HEK293 (cell line): ENCODE results near the gene CPNE4.

Experiments used
- CTCF ChIA-PET: fragments of 350-600 bp; formaldehyde crosslinking; extraction: SDS; loops from one replicate; lab custom pipeline; 2021; ENCODE audit warnings: antibody characterized with exemption; lab: Yijun Ruan, JAX
- POLR2A ChIA-PET: fragments of 300-600 bp; formaldehyde crosslinking; extraction: SDS; loops from one replicate; lab custom pipeline; 2020; ENCODE audit warnings: antibody characterized with exemption, inconsistent platforms; lab: Yijun Ruan, JAX
- H3K27ac ChIP-seq: fragments of 200-500 bp; sonication (Bioruptor generic); 2 replicates; pipeline ENCODE4 v1.5.1; 2014; ENCODE audit warnings: low read depth, low read length, control low read depth, inconsistent platforms; ENCODE audit errors: extremely low read depth
- H3K36me3 ChIP-seq, 2 experiments: fragments of 200-500 bp in 1 of 2; sonication (Bioruptor generic) in 1 of 2; 1 replicate in 1 of 2; 2 replicates in 1 of 2; pipeline ENCODE4 v1.5.1; 2014 to 2017; ENCODE audit warnings: inconsistent platforms in 2 of 2, low read length in 2 of 2; ENCODE audit not compliant: control insufficient read depth in 2 of 2, insufficient read depth in 1 of 2
- H3K4me1 ChIP-seq: fragments of 200-500 bp; sonication (Bioruptor generic); 2 replicates; pipeline ENCODE4 v1.5.1; 2014; ENCODE audit warnings: mild to moderate bottlenecking, low read length, inconsistent platforms; ENCODE audit not compliant: control insufficient read depth, insufficient read depth
- H3K4me3 ChIP-seq: 2 replicates; pipeline ENCODE4 v1.5.1; 2011; ENCODE audit warnings: low read depth, mild to moderate bottlenecking, control low read depth, low read length, moderate library complexity
- H3K9me3 ChIP-seq: fragments of 200-500 bp; sonication (Bioruptor generic); 2 replicates; pipeline ENCODE4 v1.5.1; 2014; ENCODE audit warnings: low read depth, low read length, inconsistent platforms; ENCODE audit not compliant: control insufficient read depth, insufficient read depth
- FEZF1 ChIP-seq: fragments of 450-650 bp; formaldehyde crosslinking; IDR thresholded peaks from 2 replicates; pipeline ENCODE4 v1.5.1; 2016; ENCODE audit warnings: missing biosample characterization, missing genetic modification characterization
- HOXA7 ChIP-seq: sonication (generic); formaldehyde crosslinking; IDR thresholded peaks from 2 replicates; pipeline ENCODE4 v1.8.1; 2022; ENCODE audit warnings: missing genetic modification reagents, borderline replicate concordance
- KLF16 ChIP-seq: fragments of 450-650 bp; formaldehyde crosslinking; IDR thresholded peaks from 2 replicates; pipeline ENCODE4 v1.5.1; 2017; ENCODE audit warnings: missing biosample characterization, missing genetic modification characterization
- KLF17 ChIP-seq: fragments of 450-650 bp; formaldehyde crosslinking; IDR thresholded peaks from 2 replicates; pipeline ENCODE4 v1.5.1; 2016; ENCODE audit warnings: missing biosample characterization, missing genetic modification characterization
- KLF9 ChIP-seq: fragments of 450-650 bp; formaldehyde crosslinking; IDR thresholded peaks from 2 replicates; pipeline ENCODE4 v1.5.1; 2016; ENCODE audit warnings: missing biosample characterization, missing genetic modification characterization, low read depth
- OSR2 ChIP-seq: fragments of 450-650 bp; formaldehyde crosslinking; IDR thresholded peaks from 2 replicates; pipeline ENCODE4 v1.5.1; 2016; ENCODE audit warnings: missing biosample characterization, missing genetic modification characterization
- PRDM10 ChIP-seq: fragments of 450-650 bp; formaldehyde crosslinking; IDR thresholded peaks from 2 replicates; pipeline ENCODE4 v1.5.1; 2016; ENCODE audit warnings: missing biosample characterization, missing genetic modification characterization
- REST ChIP-seq: fragments of 450-650 bp; formaldehyde crosslinking; IDR thresholded peaks from 2 replicates; pipeline ENCODE4 v1.5.1; 2016; ENCODE audit warnings: missing biosample characterization, missing genetic modification characterization
- SCRT2 ChIP-seq: fragments of 450-650 bp; formaldehyde crosslinking; IDR thresholded peaks from 2 replicates; pipeline ENCODE4 v1.5.1; 2016; ENCODE audit warnings: missing biosample characterization, missing genetic modification characterization
- TRIM28 ChIP-seq: IDR thresholded peaks from 2 replicates; pipeline ENCODE4 v1.6.1; 2011; ENCODE audit warnings: low read length, control low read depth, borderline replicate concordance
- ZBTB20 ChIP-seq: fragments of 450-650 bp; formaldehyde crosslinking; IDR thresholded peaks from 2 replicates; pipeline ENCODE4 v1.5.1; 2016; ENCODE audit warnings: missing biosample characterization, missing genetic modification characterization
- ZBTB21 ChIP-seq: fragments of 450-650 bp; formaldehyde crosslinking; IDR thresholded peaks from 2 replicates; pipeline ENCODE4 v1.5.1; 2017; ENCODE audit warnings: missing biosample characterization, missing genetic modification characterization
- ZEB2 ChIP-seq: fragments of 450-650 bp; formaldehyde crosslinking; IDR thresholded peaks from 2 replicates; pipeline ENCODE4 v1.5.1; 2016; ENCODE audit warnings: missing biosample characterization, missing genetic modification characterization
- ZFP3 ChIP-seq: fragments of 450-650 bp; formaldehyde crosslinking; IDR thresholded peaks from 2 replicates; pipeline ENCODE4 v1.5.1; 2016; ENCODE audit warnings: low read depth, missing biosample characterization, missing genetic modification characterization
- ZNF114 ChIP-seq: fragments of 450-650 bp; formaldehyde crosslinking; IDR thresholded peaks from 2 replicates; pipeline ENCODE4 v1.5.0; 2017; ENCODE audit warnings: missing biosample characterization, missing genetic modification characterization
- ZNF133 ChIP-seq: fragments of 450-650 bp; formaldehyde crosslinking; IDR thresholded peaks from 2 replicates; pipeline ENCODE4 v1.5.1; 2016; ENCODE audit warnings: missing biosample characterization, missing genetic modification characterization
- ZNF24 ChIP-seq: fragments of 450-650 bp; formaldehyde crosslinking; IDR thresholded peaks from 2 replicates; pipeline ENCODE4 v1.5.1; 2016; ENCODE audit warnings: missing biosample characterization, missing genetic modification characterization
- ZNF248 ChIP-seq: fragments of 450-650 bp; formaldehyde crosslinking; IDR thresholded peaks from 2 replicates; pipeline ENCODE4 v1.5.1; 2017; ENCODE audit warnings: missing biosample characterization, missing genetic modification characterization
- ZNF311 ChIP-seq: fragments of 450-650 bp; formaldehyde crosslinking; IDR thresholded peaks from 2 replicates; pipeline ENCODE4 v1.5.1; 2017; ENCODE audit warnings: missing biosample characterization, missing genetic modification characterization, borderline replicate concordance
- ZNF449 ChIP-seq: fragments of 450-650 bp; formaldehyde crosslinking; IDR thresholded peaks from 2 replicates; pipeline ENCODE4 v1.5.1; 2017; ENCODE audit warnings: missing biosample characterization, mild to moderate bottlenecking, missing genetic modification characterization, moderate library complexity
- ZNF521 ChIP-seq: fragments of 450-650 bp; formaldehyde crosslinking; IDR thresholded peaks from 2 replicates; pipeline ENCODE4 v1.5.1; 2017; ENCODE audit warnings: missing biosample characterization, mild to moderate bottlenecking, missing genetic modification characterization
- ZNF776 ChIP-seq: fragments of 450-650 bp; formaldehyde crosslinking; IDR thresholded peaks from 2 replicates; pipeline ENCODE4 v1.5.0; 2017; ENCODE audit warnings: missing biosample characterization, missing genetic modification characterization, borderline replicate concordance

Gene CPNE4

GRCh38 chr3:132001999-132002398, 32.8 kb downstream of the CPNE4 start:
- POLR2A ChIA-PET, result no interaction called here
- no peaks in the 10 kb centered on the region for H3K9me3 ChIP-seq
- no peak; the same call in 1 of the 2 replicates for TF ChIP-seq OSR2
- peak; percentile 54 for TF ChIP-seq FEZF1 (tag by site-specific recombination)
- 0 out of 2 replicates have a peak, but pooled peaks have one; percentile 14 for TF ChIP-seq KLF16 (tag by site-specific recombination)
- TF ChIP-seq ZNF24 (tag by site-specific recombination), result no peak
- TF ChIP-seq, all 188 proteins: peak for 2
- Histone ChIP-seq H3K27ac (no peak overlapping the region), H3K4me3 (no peak overlapping the region), H3K36me3 (no peaks in the 10 kb centered on the region), H3K4me1 (no peaks in the 10 kb centered on the region)
- CTCF ChIA-PET, result no interaction called here

GRCh38 chr3:132001036-132001435, 33.8 kb downstream of the CPNE4 start:
- Histone ChIP-seq H3K4me1 (no peaks in the 10 kb centered on the region), H3K9me3 (no peaks in the 10 kb centered on the region), H3K36me3 (no peaks in the 10 kb centered on the region), H3K27ac (no peak overlapping the region), H3K4me3 (no peak overlapping the region)
- ChIA-PET POLR2A (no interaction called here), CTCF (interaction anchor here (0.8 kb wide), 1 partner anchor 451 kb away, joined by 3 read pairs; no protein-coding TSS in a partner anchor)
- TF ChIP-seq ZNF248 (tag by site-specific recombination) (no peak), ZBTB21 (no peak), KLF17 (tag by site-specific recombination) (no peak)

GRCh38 chr3:131998027-131998426, 36.8 kb downstream of the CPNE4 start:
- no peaks in the 10 kb centered on the region for H3K9me3 ChIP-seq
- POLR2A ChIA-PET, result no interaction called here
- CTCF ChIA-PET, result no interaction called here

GRCh38 chr3:131995891-131996290, 38.9 kb downstream of the CPNE4 start:
- POLR2A ChIA-PET, result no interaction called here
- TF ChIP-seq ZNF114 (tag by site-specific recombination), result no peak
- no peak for TF ChIP-seq ZNF449 (tag by site-specific recombination)
- no peak for TF ChIP-seq SCRT2 (tag by site-specific recombination)
- TF ChIP-seq ZBTB20 (tag by site-specific recombination), result no peak
- no peak for TF ChIP-seq HOXA7 (CRISPR knock-in tag)
- TF ChIP-seq ZNF776 (tag by site-specific recombination), result no peak
- TF ChIP-seq ZEB2 (tag by site-specific recombination), result no peak
- TF ChIP-seq ZFP3 (tag by site-specific recombination), result no peak
- TF ChIP-seq KLF9 (tag by site-specific recombination), result no peak
- TF ChIP-seq REST (tag by site-specific recombination), result no peak
- TF ChIP-seq PRDM10 (tag by site-specific recombination), result no peak

More at GRCh38 chr3:131998027-131998426, 36.8 kb downstream of the CPNE4 start:
- H3K36me3 ChIP-seq, result no peaks in the 10 kb centered on the region
- TF ChIP-seq ZNF521 (tag by site-specific recombination) (no peak), ZNF311 (tag by site-specific recombination) (no peak), ZNF133 (tag by site-specific recombination) (no peak), ZEB2 (tag by site-specific recombination) (no peak), TRIM28 (no peak)
- H3K4me1 ChIP-seq, result no peaks in the 10 kb centered on the region
- no peak overlapping the region for H3K27ac ChIP-seq
- no peak overlapping the region for H3K4me3 ChIP-seq

More at GRCh38 chr3:131995891-131996290, 38.9 kb downstream of the CPNE4 start:
- no peaks in the 10 kb centered on the region for H3K9me3 ChIP-seq
- no peaks in the 10 kb centered on the region for H3K4me1 ChIP-seq
- no peaks in the 10 kb centered on the region for H3K36me3 ChIP-seq
- CTCF ChIA-PET, result interaction anchor here (0.9 to 1.0 kb wide), 2 partner anchors 11 to 245 kb away, joined by 3 to 4 read pairs; no protein-coding TSS in a partner anchor
- no peak overlapping the region for H3K4me3 ChIP-seq
- H3K27ac ChIP-seq, result no peak overlapping the region
